SK-N-SH treated with all-trans-retinoic acid at 6 μM for 48 hours (cell line): ENCODE data around the gene REPS1.
"Not testable (repeated sequence)": the region's sequence is repeated elsewhere in the genome, so short reads cannot be mapped to it uniquely, and the experiment has no call there.

Experiments
- ATAC-seq: fragments of 200-7000 bp; cut with Tn5 transposase; 3 replicates; pipeline ENCODE4 v1.9.1; 2020; ENCODE audit warnings: mild to moderate bottlenecking, moderate library complexity
- ARNTL ChIP-seq: fragments of 450-650 bp; formaldehyde crosslinking; IDR thresholded peaks from 2 replicates; pipeline ENCODE4 v1.5.0; 2020; ENCODE audit warnings: low read depth, mild to moderate bottlenecking, moderate library complexity, borderline replicate concordance
- BACH2 ChIP-seq: fragments of 250-450 bp; sonication (Bioruptor Pico); IDR thresholded peaks from 2 replicates; pipeline ENCODE4 v1.9.0; 2021; ENCODE audit warnings: mild to moderate bottlenecking, borderline replicate concordance
- CREB5 ChIP-seq: fragments of 250-450 bp; sonication (Bioruptor Pico); IDR thresholded peaks from 2 replicates; pipeline ENCODE4 v1.5.1; 2020; ENCODE audit warnings: low read depth, mild to moderate bottlenecking, moderate library complexity
- ESRRG ChIP-seq: fragments of 250-450 bp; sonication (Bioruptor Pico); IDR thresholded peaks from 2 replicates; pipeline ENCODE4 v1.6.1; 2021; ENCODE audit warnings: mild to moderate bottlenecking
- GLIS3 ChIP-seq: fragments of 250-450 bp; sonication (Bioruptor Pico); IDR thresholded peaks from 2 replicates; pipeline ENCODE4 v1.5.0; 2020; ENCODE audit warnings: mild to moderate bottlenecking, moderate library complexity
- ISL1 ChIP-seq: fragments of 250-450 bp; sonication (Bioruptor Pico); IDR thresholded peaks from 2 replicates; pipeline ENCODE4 v2.1.2; 2022; ENCODE audit warnings: mild to moderate bottlenecking, moderate library complexity
- OSR1 ChIP-seq: fragments of 250-450 bp; sonication (Bioruptor Pico); IDR thresholded peaks from 2 replicates; pipeline ENCODE4 v1.8.0; 2022; ENCODE audit warnings: moderate library complexity, mild to moderate bottlenecking, inconsistent platforms
- PATZ1 ChIP-seq: fragments of 250-450 bp; sonication (Bioruptor Pico); IDR thresholded peaks from 2 replicates; pipeline ENCODE4 v1.8.0; 2020; ENCODE audit warnings: mild to moderate bottlenecking, moderate library complexity, borderline replicate concordance
- POU6F1 ChIP-seq: fragments of 250-450 bp; sonication (Bioruptor Pico); IDR thresholded peaks from 2 replicates; pipeline ENCODE4 v1.8.0; 2021; ENCODE audit warnings: low read depth, mild to moderate bottlenecking, moderate library complexity, borderline replicate concordance
- PPARA ChIP-seq: fragments of 250-450 bp; sonication (Bioruptor Pico); IDR thresholded peaks from 2 replicates; pipeline ENCODE4 v1.5.0; 2020; ENCODE audit warnings: mild to moderate bottlenecking, borderline replicate concordance
- TCF4 ChIP-seq: fragments of 250-450 bp; sonication (Bioruptor Pico); IDR thresholded peaks from 2 replicates; pipeline ENCODE4 v1.8.0; 2021; ENCODE audit warnings: mild to moderate bottlenecking, moderate library complexity, borderline replicate concordance
- TOX ChIP-seq: fragments of 250-450 bp; sonication (Bioruptor Pico); IDR thresholded peaks from 2 replicates; pipeline ENCODE4 v1.8.0; 2021; ENCODE audit warnings: mild to moderate bottlenecking, moderate library complexity, borderline replicate concordance
- TSHZ2 ChIP-seq: fragments of 250-450 bp; sonication (Bioruptor Pico); IDR thresholded peaks from 2 replicates; pipeline ENCODE4 v1.5.0; 2020; ENCODE audit warnings: mild to moderate bottlenecking, moderate library complexity
- ZC3H10 ChIP-seq: fragments of 250-450 bp; sonication (Bioruptor Pico); IDR thresholded peaks from 2 replicates; pipeline ENCODE4 v1.5.1; 2021; ENCODE audit warnings: mild to moderate bottlenecking, moderate library complexity
- ZFP3 ChIP-seq: fragments of 250-450 bp; sonication (Bioruptor Pico); IDR thresholded peaks from 2 replicates; pipeline ENCODE4 v1.5.0; 2020; ENCODE audit warnings: mild to moderate bottlenecking, moderate library complexity
- ZNF565 ChIP-seq: fragments of 450-650 bp; formaldehyde crosslinking; conservative IDR thresholded peaks from 2 replicates; pipeline ENCODE4 v1.5.0; 2020; ENCODE audit warnings: low read depth, mild to moderate bottlenecking, moderate library complexity
- ZNF70 ChIP-seq: fragments of 450-650 bp; formaldehyde crosslinking; IDR thresholded peaks from 2 replicates; pipeline ENCODE4 v1.5.0; 2020; ENCODE audit warnings: mild to moderate bottlenecking, moderate library complexity
- ZNF8 ChIP-seq: fragments of 450-650 bp; formaldehyde crosslinking; IDR thresholded peaks from 2 replicates; pipeline ENCODE4 v1.5.0; 2020; ENCODE audit warnings: mild to moderate bottlenecking, moderate library complexity

The REPS1 gene

GRCh38 chr6:139028215-139028657, 40.2 kb upstream of the REPS1 start:
- TF ChIP-seq ZNF8 (CRISPR knock-in tag) (no peak), ISL1 (CRISPR knock-in tag) (no peak), POU6F1 (CRISPR knock-in tag) (no peak), CREB5 (CRISPR knock-in tag) (no peak), ARNTL (CRISPR knock-in tag) (no peak), ESRRG (CRISPR knock-in tag) (no peak), TSHZ2 (CRISPR knock-in tag) (no peak), ZFP3 (CRISPR knock-in tag) (no peak), ZNF70 (no peak), ZNF565 (CRISPR knock-in tag) (no peak), TOX (no peak)
- TF ChIP-seq, all 23 proteins: peak for 0

GRCh38 chr6:139027620-139028182, 39.6 kb upstream of the REPS1 start:
- no peak for ATAC-seq
- no peak for TF ChIP-seq POU6F1 (CRISPR knock-in tag)
- TF ChIP-seq PATZ1 (CRISPR knock-in tag), result no peak
- TF ChIP-seq ZC3H10, result no peak
- no peak for TF ChIP-seq ARNTL (CRISPR knock-in tag)
- no peak for TF ChIP-seq TCF4 (CRISPR knock-in tag)
- TF ChIP-seq PPARA, result no peak
- no peak for TF ChIP-seq OSR1
- no peak for TF ChIP-seq ZFP3 (CRISPR knock-in tag)
- no peak for TF ChIP-seq ZNF70

More at GRCh38 chr6:139028215-139028657, 40.2 kb upstream of the REPS1 start:
- ATAC-seq, result no peak

GRCh38 chr6:139025416-139025815, 37.4 kb upstream of the REPS1 start:
- ATAC-seq, result not testable (repeated sequence)

GRCh38 chr6:139020689-139021088, 32.6 kb upstream of the REPS1 start:
- ATAC-seq, result no peak
- TF ChIP-seq BACH2 (CRISPR knock-in tag) (no peak), PPARA (no peak), GLIS3 (no peak), ARNTL (CRISPR knock-in tag) (no peak)
